Large intestine (tissue), 3 donors: Measurements from ENCODE around the gene C3orf20. TPM values are rescaled to one million over a fixed set of nuclear protein-coding genes. Genes with fewer than 3 reads are reported as not detected.

Source experiments
- DNase-seq, 2 donors: peaks; one replicate each; pipeline versions ENCODE4 v3.0.0 to v3.0.0-alpha.2; 2013
- H3K27ac ChIP-seq: one replicate; pipeline ENCODE4 v1.5.1; 2013; ENCODE audit warnings: low read length
- H3K27me3 ChIP-seq: 2 replicates; pipeline ENCODE4 v1.6.1; 2013; ENCODE audit warnings: low read length; ENCODE audit not compliant: control insufficient read depth, insufficient read depth
- H3K36me3 ChIP-seq: 2 replicates; pipeline ENCODE4 v1.6.1; 2013; ENCODE audit warnings: low read length; ENCODE audit not compliant: control insufficient read depth, insufficient read depth
- H3K4me1 ChIP-seq: one replicate; pipeline ENCODE4 v1.6.1; 2013; ENCODE audit warnings: low read length; ENCODE audit not compliant: control insufficient read depth, insufficient read depth
- H3K4me3 ChIP-seq: one replicate; pipeline ENCODE4 v1.5.1; 2013; ENCODE audit warnings: low read length
- H3K9me3 ChIP-seq: one replicate; pipeline ENCODE4 v1.6.1; 2013; ENCODE audit warnings: mild to moderate bottlenecking, low read depth, low read length, moderate library complexity; ENCODE audit not compliant: control insufficient read depth
- WGBS: methylation state at CpG from one replicate; pipeline ENCODE4 v1.1.5; 2013; ENCODE audit warnings: low lambda C conversion rate; ENCODE audit not compliant: insufficient coverage; 5-methylcytosine and 5-hydroxymethylcytosine counted together
- polyA plus RNA-seq: library from polyadenylated mRNA; unstranded; fragments of 120-200 nt; gene quantifications from one replicate; pipeline ENCODE4 v1.2.1, GENCODE V29; 2013

C3orf20 gene
- polyA plus RNA-seq, 1 donor = not detected

DNA sequence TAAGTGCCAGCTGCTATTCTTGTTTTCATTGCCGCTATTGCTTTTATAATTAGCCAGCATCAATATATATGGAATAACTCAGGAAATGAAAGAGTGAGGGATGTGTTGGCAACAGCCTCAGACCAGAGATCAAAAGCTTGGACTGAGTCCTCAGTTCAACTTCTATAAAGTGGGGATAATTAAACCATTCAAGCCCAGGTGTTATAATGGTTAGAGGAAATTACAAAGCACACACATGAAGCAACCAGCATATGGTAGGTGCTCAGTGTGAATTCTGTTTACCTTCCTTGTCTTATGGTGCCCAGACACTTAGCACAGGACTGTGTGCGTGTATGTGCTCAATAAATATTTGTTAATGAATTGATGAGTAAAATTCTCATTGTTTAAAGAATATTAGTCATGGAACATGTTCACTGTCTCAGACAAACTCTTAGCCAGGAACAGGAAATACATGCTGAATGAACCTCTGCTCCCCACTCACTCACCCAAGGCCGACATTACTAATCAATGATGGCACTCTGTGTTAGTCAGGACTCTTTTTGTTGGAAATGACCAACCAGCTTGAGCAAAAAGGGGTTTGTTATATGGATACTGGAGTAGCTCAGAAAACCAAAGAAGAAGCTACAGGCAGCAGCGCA lies 40.1 kb upstream of the C3orf20 start:
- H3K27ac ChIP-seq = no peak overlapping the region
- DNase-seq = peak in 1 of 2 donors; percentile 20

DNA sequence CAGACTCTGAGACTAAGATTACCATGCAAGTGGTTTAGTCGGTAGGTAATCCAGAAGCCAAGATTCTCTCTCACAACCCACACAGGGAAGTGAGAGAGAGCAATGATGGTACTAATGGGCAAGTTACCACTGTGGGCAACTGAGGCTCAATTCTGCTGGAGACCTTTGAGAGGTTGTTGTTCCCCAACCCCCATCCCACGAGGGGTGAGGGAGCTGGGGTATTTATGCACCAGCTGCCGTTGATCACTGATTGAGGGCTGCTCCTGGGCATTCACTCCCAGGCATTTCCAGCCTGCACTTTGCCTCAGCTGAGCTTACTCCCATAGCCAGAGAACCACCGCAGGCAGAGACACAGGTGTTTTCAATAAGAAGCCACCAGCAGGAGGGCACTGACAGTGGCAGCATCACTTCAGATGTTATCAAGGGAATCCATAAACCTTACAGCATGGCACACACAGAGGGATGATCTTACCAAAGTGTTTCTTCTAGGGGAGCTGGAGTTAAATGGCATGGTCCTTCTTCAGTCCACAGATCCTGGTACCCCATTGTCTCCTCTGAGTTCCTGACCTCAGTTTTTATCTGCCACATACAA lies 38.3 kb upstream of the C3orf20 start:
- Histone ChIP-seq H3K27ac (no peak overlapping the region), H3K4me3 (no peak overlapping the region), H3K27me3 (peaks cover 27% of the 10 kb centered on the region), H3K36me3 (no peaks in the 10 kb centered on the region), H3K9me3 (no peaks in the 10 kb centered on the region), H3K4me1 (no peaks in the 10 kb centered on the region)
- WGBS = no CpG with 5 or more reads among the region's 4 CpGs
- no peak for DNase-seq

More for the DNA sequence above, 40.1 kb upstream of the C3orf20 start:
- peaks cover 19% of the 10 kb centered on the region for H3K27me3 ChIP-seq
- H3K36me3 ChIP-seq = no peaks in the 10 kb centered on the region
- no peak overlapping the region for H3K4me3 ChIP-seq
- no peaks in the 10 kb centered on the region for H3K4me1 ChIP-seq
- no peaks in the 10 kb centered on the region for H3K9me3 ChIP-seq
- no CpG with 5 or more reads among the region's 4 CpGs for WGBS

DNA sequence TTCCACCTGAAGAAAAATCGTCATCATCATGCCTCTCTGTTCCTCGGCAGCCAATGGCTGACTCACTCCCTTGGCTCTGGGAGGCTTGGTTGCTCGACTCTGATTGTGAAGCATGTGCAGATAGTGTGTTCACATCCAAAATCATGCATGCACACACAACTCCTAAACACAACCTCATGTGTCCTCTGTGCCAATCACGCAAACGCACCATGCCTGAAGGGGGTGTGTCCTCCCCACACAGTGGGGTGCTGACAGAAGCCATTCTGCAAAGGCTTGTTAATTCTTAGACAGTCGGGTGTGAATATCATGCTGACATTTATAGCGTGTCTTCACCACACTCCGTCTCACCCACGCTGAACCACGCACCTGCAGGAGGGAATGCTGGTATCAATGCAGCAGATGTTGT lies 34.8 kb upstream of the C3orf20 start:
- no peaks in the 10 kb centered on the region for H3K9me3 ChIP-seq
- H3K27me3 ChIP-seq = peaks cover 32% of the 10 kb centered on the region
- no peaks in the 10 kb centered on the region for H3K36me3 ChIP-seq
- 60% methylated on average over 1 of the region's 10 CpGs for WGBS
- H3K27ac ChIP-seq = no peak overlapping the region
- H3K4me3 ChIP-seq = no peak overlapping the region
- no peak for DNase-seq
- H3K4me1 ChIP-seq = no peaks in the 10 kb centered on the region

DNA sequence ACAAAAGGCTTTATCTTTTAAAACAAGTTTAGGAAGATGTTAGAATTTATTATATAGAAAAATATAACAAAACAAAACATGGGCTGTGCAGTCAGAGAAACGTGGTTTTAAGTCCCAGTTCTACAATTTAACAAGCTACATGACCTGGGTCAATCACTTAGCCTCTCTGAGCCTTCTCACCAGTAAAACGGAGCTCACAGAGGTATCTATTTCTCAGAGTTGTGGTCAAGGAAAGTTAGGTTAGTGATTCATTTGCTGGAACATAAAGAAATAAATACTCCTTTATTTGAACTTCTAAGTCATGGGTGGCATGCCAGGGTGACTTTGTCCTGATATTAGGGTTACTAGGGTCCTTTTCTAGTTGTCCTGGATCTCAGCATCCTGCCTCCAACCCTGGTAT lies 34.2 kb upstream of the C3orf20 start:
- Histone ChIP-seq H3K36me3 (no peaks in the 10 kb centered on the region), H3K9me3 (no peaks in the 10 kb centered on the region), H3K27me3 (peaks cover 32% of the 10 kb centered on the region), H3K4me1 (no peaks in the 10 kb centered on the region), H3K27ac (no peak overlapping the region), H3K4me3 (no peak overlapping the region)
- no peak for DNase-seq
- WGBS = no CpG with 5 or more reads among the region's 2 CpGs

DNA sequence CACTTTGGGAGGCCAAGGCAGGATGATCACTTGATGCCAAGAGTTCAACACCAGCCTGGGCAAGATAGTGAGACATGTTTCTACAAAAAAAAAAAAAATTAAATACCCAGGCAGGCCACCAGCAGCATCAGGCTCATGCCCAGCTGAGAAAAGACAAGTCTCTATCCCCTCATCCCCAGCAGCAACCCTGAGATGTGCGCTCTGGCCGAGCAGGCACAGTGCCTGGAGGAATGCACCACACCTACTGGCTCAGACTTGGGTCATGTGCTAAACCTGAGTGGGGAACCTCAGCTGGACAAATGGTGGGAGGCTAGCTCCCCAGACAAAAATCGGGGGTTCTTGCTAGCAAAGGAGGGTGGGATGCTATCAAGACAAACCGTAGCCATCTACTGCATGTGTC lies 33.6 kb upstream of the C3orf20 start:
- Histone ChIP-seq H3K4me3 (no peak overlapping the region), H3K36me3 (no peaks in the 10 kb centered on the region), H3K27me3 (peaks cover 31% of the 10 kb centered on the region), H3K4me1 (peaks cover 4% of the 10 kb centered on the region), H3K9me3 (no peaks in the 10 kb centered on the region), H3K27ac (no peak overlapping the region)
- no CpG with 5 or more reads among the region's 4 CpGs for WGBS
- DNase-seq = no peak

- no CpG with 5 or more reads among the region's 5 CpGs for WGBS
- peaks cover 7% of the 10 kb centered on the region for H3K27me3 ChIP-seq
- DNase-seq = no peak
- H3K9me3 ChIP-seq = no peaks in the 10 kb centered on the region
- no peaks in the 10 kb centered on the region for H3K36me3 ChIP-seq
- peaks cover 42% of the 10 kb centered on the region for H3K4me1 ChIP-seq
- H3K27ac ChIP-seq = no peak overlapping the region
- H3K4me3 ChIP-seq = no peak overlapping the region
These were observed 29.5 kb upstream of the C3orf20 start for GRCh38 chr3:14645453-14645852.

- whole genome bisulfite sequencing = no CpG with 5 or more reads among the region's 6 CpGs
- H3K27me3 ChIP-seq = peaks cover 7% of the 10 kb centered on the region
- H3K9me3 ChIP-seq = no peaks in the 10 kb centered on the region
- no peak overlapping the region for H3K4me3 ChIP-seq
- peaks cover 45% of the 10 kb centered on the region for H3K4me1 ChIP-seq
- H3K27ac ChIP-seq = no peak overlapping the region
- DNase-seq = no peak
- H3K36me3 ChIP-seq = no peaks in the 10 kb centered on the region
These were observed 28.8 kb upstream of the C3orf20 start for GRCh38 chr3:14646131-14646573.

GRCh38 chr3:14646589-14647413 lies 28.1 kb upstream of the C3orf20 start:
- H3K27ac ChIP-seq = no peak overlapping the region
- no peak overlapping the region for H3K4me3 ChIP-seq
- peak in 1 of 2 donors; percentile 57 for DNase-seq
- no peaks in the 10 kb centered on the region for H3K36me3 ChIP-seq
- H3K9me3 ChIP-seq = no peaks in the 10 kb centered on the region
- peaks cover 5% of the 10 kb centered on the region for H3K27me3 ChIP-seq
- H3K4me1 ChIP-seq = peaks cover 45% of the 10 kb centered on the region
- 91% methylated on average over 1 of the region's 9 CpGs for WGBS

DNA sequence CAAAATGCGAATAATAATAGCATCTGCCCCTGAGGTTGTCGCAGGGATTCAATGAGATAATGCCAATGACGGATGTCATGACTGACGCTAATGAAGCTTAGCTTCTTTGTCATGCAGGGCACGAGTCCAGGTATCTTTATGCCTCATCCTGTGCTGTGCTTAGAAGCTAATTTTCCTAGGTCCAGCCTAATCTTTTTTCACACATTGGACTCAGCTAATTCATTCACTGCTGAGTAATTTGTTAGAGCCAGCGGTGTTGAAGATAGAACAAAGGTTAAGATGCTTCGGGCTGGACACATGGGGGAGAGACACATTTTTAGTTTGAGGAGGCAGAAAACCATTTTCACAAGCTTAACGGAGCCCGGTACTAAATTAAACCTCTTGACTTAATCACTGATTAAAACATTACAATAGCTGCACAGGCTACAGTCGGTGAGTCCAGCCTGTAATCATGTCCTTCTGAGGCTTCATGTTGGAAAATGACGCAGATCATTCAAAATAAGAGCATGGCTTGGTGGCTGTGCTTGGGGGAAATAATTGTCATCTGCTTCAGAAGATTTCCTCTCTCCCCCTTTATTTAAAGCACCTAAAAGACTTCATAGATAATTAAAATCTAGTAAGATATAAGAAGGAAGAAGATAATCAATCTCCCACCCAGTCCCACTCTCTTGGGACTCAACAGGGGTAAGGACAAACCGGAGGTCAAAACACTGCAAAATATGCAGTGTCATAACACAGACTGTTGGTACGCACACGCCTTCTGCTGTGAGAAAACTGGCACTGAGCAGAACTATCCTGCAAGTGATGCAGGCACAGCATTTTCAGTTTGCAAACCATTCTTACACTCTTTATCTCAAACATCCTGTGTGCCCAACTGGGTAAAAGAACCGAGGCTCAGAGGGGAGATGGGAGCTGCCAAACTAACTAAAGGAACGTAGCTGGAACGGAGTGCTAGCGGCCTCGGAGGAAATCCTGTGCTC lies 26.7 kb upstream of the C3orf20 start:
- peaks cover 48% of the 10 kb centered on the region for H3K4me1 ChIP-seq
- 80% methylated on average over 2 of the region's 19 CpGs for WGBS
- peak overlapping the region; percentile 81 for H3K27ac ChIP-seq
- H3K27me3 ChIP-seq = peaks cover 2% of the 10 kb centered on the region
- H3K36me3 ChIP-seq = no peaks in the 10 kb centered on the region
- H3K4me3 ChIP-seq = no peak overlapping the region
- H3K9me3 ChIP-seq = no peaks in the 10 kb centered on the region
- peak in 1 of 2 donors; percentile 53 for DNase-seq

DNA sequence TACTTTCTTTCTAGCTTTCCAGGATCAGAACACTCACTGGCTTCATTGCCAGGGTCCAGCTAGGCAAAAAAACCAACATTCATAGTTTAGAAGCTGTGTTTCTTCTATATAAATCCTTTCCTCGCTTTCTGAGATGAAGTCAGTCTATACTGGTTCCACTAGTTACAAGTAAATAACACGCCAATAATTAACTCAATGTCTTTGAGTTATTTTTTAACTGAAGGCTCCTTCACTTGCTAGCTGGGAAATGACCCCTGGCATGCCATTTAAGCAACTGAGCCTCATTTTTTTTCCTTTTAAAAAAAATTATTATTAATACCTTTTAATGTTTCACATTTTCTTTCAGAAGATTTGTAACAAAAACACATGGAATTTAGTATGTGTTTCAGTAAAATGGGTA lies 25.5 kb upstream of the C3orf20 start:
- Histone ChIP-seq H3K9me3 (no peaks in the 10 kb centered on the region), H3K36me3 (no peaks in the 10 kb centered on the region), H3K27me3 (no peaks in the 10 kb centered on the region), H3K4me1 (peaks cover 48% of the 10 kb centered on the region), H3K27ac (peak overlapping the region; percentile 81), H3K4me3 (no peak overlapping the region)
- peak in 1 of 2 donors; percentile 71 for DNase-seq
- 60% methylated on average over 1 of the region's 2 CpGs for WGBS
